Keratinocyte (primary cell): ENCODE measurements around the gene SRCIN1.
"Not testable (repeated sequence)": the region's sequence is repeated elsewhere in the genome, so short reads cannot be mapped to it uniquely, and the experiment has no call there.

Source experiments
- EZH2 ChIP-seq: IDR thresholded peaks from one replicate; pipeline ENCODE4 v1.6.1; 2012; ENCODE audit warnings: inconsistent platforms, mild to moderate bottlenecking, low read length, moderate library complexity
- TF ChIP-seq, protein P1 (sequence below), 3 experiments: IDR thresholded peaks in 1 of 3; conservative IDR thresholded peaks in 1 of 3; optimal IDR thresholded peaks in 1 of 3; 2 replicates in 2 of 3; 3 replicates in 1 of 3; pipeline versions ENCODE3 to v1.5.1; 2011; ENCODE audit warnings: low read length in 3 of 3, mild to moderate bottlenecking in 3 of 3, moderate library complexity in 2 of 3, control low read depth in 1 of 3, inconsistent platforms in 1 of 3; ENCODE audit not compliant: insufficient read depth in 2 of 3; ENCODE audit errors: extremely low read depth in 1 of 3

DNA sequence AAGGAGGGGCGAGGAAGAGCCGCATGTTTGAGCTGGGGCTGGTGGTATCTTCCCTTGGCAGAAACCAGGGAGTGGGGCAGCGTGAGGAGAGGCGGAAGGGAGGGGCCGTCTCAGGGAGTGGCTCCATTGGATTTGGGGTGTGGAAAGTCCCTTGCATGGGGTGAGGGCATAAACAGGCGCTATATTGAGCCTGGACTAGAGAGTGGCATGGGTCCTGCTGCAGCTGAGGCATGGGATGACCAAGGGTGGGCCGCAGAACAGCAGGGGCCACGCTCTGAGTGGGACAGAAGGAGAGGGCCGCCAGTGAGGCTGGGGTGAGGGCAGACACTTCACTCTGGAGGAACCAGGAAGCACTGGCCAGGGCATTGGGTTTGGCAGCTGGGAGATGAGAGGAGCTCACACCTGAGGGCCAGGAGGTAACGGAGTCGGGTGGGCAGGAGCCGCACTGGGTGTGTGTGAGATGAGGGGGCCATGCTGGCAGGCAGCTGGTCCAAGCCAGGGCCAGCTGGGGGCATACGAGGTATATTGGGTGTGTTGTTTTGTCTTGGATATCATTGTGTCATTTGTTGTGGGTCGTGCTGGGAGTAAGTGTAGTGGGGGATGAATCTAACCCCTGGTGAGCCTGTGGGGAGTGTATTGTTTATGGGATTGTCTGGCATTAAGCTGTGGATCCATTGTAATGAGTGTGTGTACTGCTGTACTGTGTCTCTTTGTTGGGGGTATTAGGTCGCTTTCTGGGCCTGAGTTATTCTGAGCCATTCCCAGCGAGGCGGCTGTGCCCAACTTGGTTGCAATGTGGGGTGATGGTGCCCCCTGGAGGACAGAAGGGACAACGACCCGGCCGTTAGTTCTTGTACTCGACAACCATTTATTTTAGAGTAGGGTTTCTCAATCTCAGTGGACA lies 121.3 kb downstream of the SRCIN1 start:
- TF ChIP-seq, protein P1, sequence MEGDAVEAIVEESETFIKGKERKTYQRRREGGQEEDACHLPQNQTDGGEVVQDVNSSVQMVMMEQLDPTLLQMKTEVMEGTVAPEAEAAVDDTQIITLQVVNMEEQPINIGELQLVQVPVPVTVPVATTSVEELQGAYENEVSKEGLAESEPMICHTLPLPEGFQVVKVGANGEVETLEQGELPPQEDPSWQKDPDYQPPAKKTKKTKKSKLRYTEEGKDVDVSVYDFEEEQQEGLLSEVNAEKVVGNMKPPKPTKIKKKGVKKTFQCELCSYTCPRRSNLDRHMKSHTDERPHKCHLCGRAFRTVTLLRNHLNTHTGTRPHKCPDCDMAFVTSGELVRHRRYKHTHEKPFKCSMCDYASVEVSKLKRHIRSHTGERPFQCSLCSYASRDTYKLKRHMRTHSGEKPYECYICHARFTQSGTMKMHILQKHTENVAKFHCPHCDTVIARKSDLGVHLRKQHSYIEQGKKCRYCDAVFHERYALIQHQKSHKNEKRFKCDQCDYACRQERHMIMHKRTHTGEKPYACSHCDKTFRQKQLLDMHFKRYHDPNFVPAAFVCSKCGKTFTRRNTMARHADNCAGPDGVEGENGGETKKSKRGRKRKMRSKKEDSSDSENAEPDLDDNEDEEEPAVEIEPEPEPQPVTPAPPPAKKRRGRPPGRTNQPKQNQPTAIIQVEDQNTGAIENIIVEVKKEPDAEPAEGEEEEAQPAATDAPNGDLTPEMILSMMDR (optimal IDR thresholded peaks at IDR 0.05 in 1 of 3, IDR thresholded peaks at IDR 0.05 in 1 of 3, conservative IDR thresholded peaks at IDR 0.05 in 1 of 3; ENCODE audit: extremely low read depth in 1 of 3, insufficient read depth in 2 of 3, low read length in 3 of 3): peak in 2 of 3 experiments; percentile 59 to 71
- TF ChIP-seq EZH2: not testable (repeated sequence)
